Measurements from ENCODE around the gene GGT1.

- TF ChIP-seq, protein P1, sequence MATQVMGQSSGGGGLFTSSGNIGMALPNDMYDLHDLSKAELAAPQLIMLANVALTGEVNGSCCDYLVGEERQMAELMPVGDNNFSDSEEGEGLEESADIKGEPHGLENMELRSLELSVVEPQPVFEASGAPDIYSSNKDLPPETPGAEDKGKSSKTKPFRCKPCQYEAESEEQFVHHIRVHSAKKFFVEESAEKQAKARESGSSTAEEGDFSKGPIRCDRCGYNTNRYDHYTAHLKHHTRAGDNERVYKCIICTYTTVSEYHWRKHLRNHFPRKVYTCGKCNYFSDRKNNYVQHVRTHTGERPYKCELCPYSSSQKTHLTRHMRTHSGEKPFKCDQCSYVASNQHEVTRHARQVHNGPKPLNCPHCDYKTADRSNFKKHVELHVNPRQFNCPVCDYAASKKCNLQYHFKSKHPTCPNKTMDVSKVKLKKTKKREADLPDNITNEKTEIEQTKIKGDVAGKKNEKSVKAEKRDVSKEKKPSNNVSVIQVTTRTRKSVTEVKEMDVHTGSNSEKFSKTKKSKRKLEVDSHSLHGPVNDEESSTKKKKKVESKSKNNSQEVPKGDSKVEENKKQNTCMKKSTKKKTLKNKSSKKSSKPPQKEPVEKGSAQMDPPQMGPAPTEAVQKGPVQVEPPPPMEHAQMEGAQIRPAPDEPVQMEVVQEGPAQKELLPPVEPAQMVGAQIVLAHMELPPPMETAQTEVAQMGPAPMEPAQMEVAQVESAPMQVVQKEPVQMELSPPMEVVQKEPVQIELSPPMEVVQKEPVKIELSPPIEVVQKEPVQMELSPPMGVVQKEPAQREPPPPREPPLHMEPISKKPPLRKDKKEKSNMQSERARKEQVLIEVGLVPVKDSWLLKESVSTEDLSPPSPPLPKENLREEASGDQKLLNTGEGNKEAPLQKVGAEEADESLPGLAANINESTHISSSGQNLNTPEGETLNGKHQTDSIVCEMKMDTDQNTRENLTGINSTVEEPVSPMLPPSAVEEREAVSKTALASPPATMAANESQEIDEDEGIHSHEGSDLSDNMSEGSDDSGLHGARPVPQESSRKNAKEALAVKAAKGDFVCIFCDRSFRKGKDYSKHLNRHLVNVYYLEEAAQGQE (IDR thresholded peaks at IDR 0.05; ENCODE audit: insufficient replicate concordance, low read depth) = no peak
- no peak for TF ChIP-seq POLR2AphosphoS5 (IDR thresholded peaks at IDR 0.05; ENCODE audit: low read depth)
- no peak for TF ChIP-seq CTCF (IDR thresholded peaks at IDR 0.05; ENCODE audit: insufficient read depth, low read length)
These were observed 9.0 kb upstream of the GGT1 start for GRCh38 chr22:24593836-24594568.

Data from HL-60 (cell line).